IPS-18c (cell line): Measurements from ENCODE around the gene CD84.
"Not testable (repeated sequence)": the region's sequence is repeated elsewhere in the genome, so short reads cannot be mapped to it uniquely, and the experiment has no call there.

Source experiments
- H3K4me3 ChIP-seq: 2 replicates; pipeline ENCODE4 v1.7.0; 2013; ENCODE audit warnings: low read depth, mild to moderate bottlenecking, low read length, moderate library complexity; ENCODE audit not compliant: insufficient read depth
- H3K9me3 ChIP-seq: one replicate; pipeline ENCODE4 v1.6.1; 2013; ENCODE audit warnings: mild to moderate bottlenecking, low read length, moderate library complexity; ENCODE audit not compliant: control insufficient read depth, insufficient read depth

Gene CD84

DNA sequence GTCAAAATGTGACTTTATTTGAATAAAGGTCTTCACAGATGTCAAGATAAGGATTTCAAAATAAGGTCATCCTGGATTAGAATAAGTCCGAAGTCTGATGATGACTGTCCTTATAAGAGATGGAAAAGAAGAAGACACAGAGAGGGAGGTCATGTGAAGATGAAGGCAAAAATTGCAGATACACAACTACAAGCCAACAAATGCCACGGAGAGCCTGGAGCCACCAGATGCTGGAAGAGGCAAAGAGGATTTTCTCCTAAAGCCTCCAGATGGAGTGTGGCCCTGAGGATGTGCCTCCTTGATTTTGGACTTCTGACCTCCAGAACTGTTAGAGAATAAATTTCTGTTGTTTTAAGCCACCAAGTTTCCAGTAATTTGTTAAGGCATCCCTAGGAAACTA is 36.4 kb upstream of the CD84 start:
- H3K9me3 ChIP-seq, result no peaks in the 10 kb centered on the region

GRCh38 chr1:160614410-160614809 is 35.1 kb upstream of the CD84 start:
- no peak overlapping the region for H3K4me3 ChIP-seq

More for the DNA sequence above, 36.4 kb upstream of the CD84 start:
- no peak overlapping the region for H3K4me3 ChIP-seq

GRCh38 chr1:160612613-160613218 is 33.4 kb upstream of the CD84 start:
- H3K9me3 ChIP-seq, result no peaks in the 10 kb centered on the region
- H3K4me3 ChIP-seq, result no peak overlapping the region

More at GRCh38 chr1:160614410-160614809, 35.1 kb upstream of the CD84 start:
- no peaks in the 10 kb centered on the region for H3K9me3 ChIP-seq

DNA sequence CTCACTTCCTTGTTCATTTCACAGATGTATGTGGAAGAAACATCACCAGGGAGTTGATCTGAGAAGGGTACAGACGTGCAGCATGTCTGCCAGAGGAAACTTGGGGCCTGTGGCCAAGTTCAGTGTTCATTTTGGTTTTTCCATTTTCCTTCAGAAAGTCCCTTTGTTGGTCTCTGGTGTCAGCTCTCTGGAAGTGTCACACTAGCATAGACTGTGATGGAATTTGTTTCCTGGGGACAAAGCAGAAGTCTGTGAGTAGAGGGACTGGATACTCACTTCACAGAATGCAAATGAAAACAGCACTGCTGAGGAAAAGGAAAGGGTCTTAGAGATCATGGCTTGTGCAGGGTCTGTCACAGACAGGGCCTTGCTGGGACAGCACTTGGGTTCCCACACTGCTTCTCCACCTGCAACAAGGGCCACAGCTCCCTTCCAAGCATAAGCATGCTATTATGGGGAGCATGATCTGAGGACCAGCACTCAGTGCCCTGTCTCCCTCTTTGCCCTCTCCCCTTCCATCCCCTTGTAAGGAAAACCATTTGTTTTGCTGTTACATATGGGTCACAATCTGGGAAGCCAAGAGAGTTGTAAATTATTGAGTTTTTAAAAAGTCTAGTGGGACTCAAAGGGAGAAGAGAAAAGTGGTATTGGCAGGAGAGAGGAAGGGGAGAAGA is 31.4 kb upstream of the CD84 start:
- no peak overlapping the region for H3K4me3 ChIP-seq
- no peaks in the 10 kb centered on the region for H3K9me3 ChIP-seq

- H3K4me3 ChIP-seq, result no peak overlapping the region
Observed at GRCh38 chr1:160608941-160609340, 29.6 kb upstream of the CD84 start.

GRCh38 chr1:160608514-160608913 is 29.2 kb upstream of the CD84 start:
- no peaks in the 10 kb centered on the region for H3K9me3 ChIP-seq
- no peak overlapping the region for H3K4me3 ChIP-seq

More at GRCh38 chr1:160608941-160609340, 29.6 kb upstream of the CD84 start:
- no peaks in the 10 kb centered on the region for H3K9me3 ChIP-seq

GRCh38 chr1:160608057-160608456 is 28.8 kb upstream of the CD84 start:
- H3K9me3 ChIP-seq, result no peaks in the 10 kb centered on the region

GRCh38 chr1:160607672-160608032 is 28.4 kb upstream of the CD84 start:
- no peaks in the 10 kb centered on the region for H3K9me3 ChIP-seq

More at GRCh38 chr1:160608057-160608456, 28.8 kb upstream of the CD84 start:
- H3K4me3 ChIP-seq, result no peak overlapping the region

GRCh38 chr1:160607011-160607671 is 27.8 kb upstream of the CD84 start:
- H3K4me3 ChIP-seq, result no peak overlapping the region
- no peaks in the 10 kb centered on the region for H3K9me3 ChIP-seq

More at GRCh38 chr1:160607672-160608032, 28.4 kb upstream of the CD84 start:
- H3K4me3 ChIP-seq, result no peak overlapping the region

DNA sequence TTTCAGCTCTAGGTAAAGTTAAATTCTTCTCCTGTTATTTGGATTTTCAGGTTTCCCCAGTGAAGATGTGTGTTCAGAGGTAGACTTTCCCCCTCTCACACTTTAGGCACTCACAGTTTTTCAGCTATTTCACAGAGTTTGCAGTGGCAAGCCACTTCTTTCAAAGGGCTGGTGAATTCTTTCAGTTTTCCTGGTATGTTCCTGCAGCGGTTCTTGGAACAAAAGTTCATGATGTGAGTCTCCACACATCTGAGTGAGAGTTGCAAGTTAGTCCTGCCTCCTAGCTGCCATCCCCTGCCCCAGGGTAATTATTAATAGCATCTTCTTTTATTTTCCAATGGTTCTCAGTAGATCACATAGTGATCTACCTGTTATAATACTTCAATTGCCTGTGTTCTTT is 27.3 kb upstream of the CD84 start:
- no peak overlapping the region for H3K4me3 ChIP-seq
- H3K9me3 ChIP-seq, result no peaks in the 10 kb centered on the region

GRCh38 chr1:160605792-160606479 is 26.6 kb upstream of the CD84 start:
- H3K4me3 ChIP-seq, result no peak overlapping the region
- no peaks in the 10 kb centered on the region for H3K9me3 ChIP-seq

GRCh38 chr1:160605205-160605604 is 25.9 kb upstream of the CD84 start:
- Histone ChIP-seq H3K4me3 (no peak overlapping the region), H3K9me3 (no peaks in the 10 kb centered on the region)

GRCh38 chr1:160597705-160598104 is 18.4 kb upstream of the CD84 start:
- Histone ChIP-seq H3K9me3 (no peaks in the 10 kb centered on the region), H3K4me3 (no peak overlapping the region)

DNA sequence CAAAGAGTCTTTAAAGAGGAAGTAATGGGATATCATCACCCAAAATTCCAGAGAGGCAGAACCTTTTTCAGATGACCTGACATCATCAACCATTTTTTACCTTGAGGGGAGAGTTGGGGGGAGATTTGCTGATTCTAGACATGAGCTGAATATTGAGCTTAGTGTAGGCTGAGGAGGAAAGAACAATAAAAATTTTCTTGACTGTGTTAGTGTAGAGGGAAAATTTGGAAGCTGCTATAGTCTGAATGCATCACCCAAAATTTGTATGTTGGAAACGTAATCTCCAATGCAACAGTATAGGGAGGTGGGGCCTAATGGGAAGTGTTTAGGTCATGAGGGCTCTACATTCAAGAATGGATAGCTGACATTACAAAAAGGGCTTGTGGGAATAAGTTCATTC is 17.8 kb upstream of the CD84 start:
- no peaks in the 10 kb centered on the region for H3K9me3 ChIP-seq
- no peak overlapping the region for H3K4me3 ChIP-seq

- no peak overlapping the region for H3K4me3 ChIP-seq
- H3K9me3 ChIP-seq, result no peaks in the 10 kb centered on the region
Observed at GRCh38 chr1:160590488-160590887, 11.2 kb upstream of the CD84 start.

- Histone ChIP-seq H3K9me3 (no peaks in the 10 kb centered on the region), H3K4me3 (no peak overlapping the region)
Observed at GRCh38 chr1:160588468-160588867, 9.2 kb upstream of the CD84 start.

DNA sequence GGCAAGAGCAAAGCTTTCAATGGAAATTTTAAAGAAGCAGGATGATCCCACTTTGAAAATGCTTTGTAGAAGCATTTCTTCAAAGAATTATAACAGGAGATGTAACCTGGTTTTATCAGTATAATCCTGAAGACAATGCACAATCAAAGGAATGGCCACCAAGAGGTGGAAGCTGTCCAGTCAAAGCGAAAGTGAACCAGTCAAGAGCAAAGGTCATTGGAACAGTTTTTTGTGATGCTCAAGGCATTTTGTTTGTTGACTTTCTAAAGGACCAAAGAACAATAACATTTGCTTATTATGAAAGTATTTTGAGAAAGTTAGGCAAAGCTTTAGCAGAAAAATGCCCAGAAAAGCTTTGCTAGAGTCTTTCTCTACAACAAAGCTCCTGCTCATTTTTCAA is 5.5 kb upstream of the CD84 start:
- Histone ChIP-seq H3K9me3 (no peaks in the 10 kb centered on the region), H3K4me3 (no peak overlapping the region)

- not testable (repeated sequence) for H3K9me3 ChIP-seq, H3K4me3 ChIP-seq
Observed at GRCh38 chr1:160582976-160583375, 3.7 kb upstream of the CD84 start.
